ENCODE results near the gene BLVRA.

Gene BLVRA

DNA sequence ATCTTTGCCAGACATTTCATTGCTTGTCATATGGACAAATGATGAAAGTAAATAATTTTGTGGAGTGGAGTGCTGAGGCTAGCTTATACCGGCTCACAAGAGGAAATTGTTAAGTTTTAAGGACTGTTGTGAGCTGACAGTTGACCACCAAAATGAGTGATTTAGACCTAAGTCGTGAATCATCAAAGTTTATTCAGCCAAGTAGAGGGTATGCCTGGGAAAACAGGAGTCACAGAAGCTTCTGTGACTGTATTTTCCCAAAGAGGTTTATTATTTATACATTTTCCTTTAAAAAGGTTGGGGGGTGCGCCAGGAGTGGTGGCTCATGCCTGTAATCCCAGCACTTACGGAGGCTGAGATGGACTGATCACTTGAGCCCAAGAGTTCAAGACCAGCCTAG, 89.0 kb downstream of the BLVRA start:
- in situ Hi-C loops (cut with HindIII; ENCODE audit: low sequenced_read_pairs) = no loop called here
- TF ChIP-seq, protein P1, sequence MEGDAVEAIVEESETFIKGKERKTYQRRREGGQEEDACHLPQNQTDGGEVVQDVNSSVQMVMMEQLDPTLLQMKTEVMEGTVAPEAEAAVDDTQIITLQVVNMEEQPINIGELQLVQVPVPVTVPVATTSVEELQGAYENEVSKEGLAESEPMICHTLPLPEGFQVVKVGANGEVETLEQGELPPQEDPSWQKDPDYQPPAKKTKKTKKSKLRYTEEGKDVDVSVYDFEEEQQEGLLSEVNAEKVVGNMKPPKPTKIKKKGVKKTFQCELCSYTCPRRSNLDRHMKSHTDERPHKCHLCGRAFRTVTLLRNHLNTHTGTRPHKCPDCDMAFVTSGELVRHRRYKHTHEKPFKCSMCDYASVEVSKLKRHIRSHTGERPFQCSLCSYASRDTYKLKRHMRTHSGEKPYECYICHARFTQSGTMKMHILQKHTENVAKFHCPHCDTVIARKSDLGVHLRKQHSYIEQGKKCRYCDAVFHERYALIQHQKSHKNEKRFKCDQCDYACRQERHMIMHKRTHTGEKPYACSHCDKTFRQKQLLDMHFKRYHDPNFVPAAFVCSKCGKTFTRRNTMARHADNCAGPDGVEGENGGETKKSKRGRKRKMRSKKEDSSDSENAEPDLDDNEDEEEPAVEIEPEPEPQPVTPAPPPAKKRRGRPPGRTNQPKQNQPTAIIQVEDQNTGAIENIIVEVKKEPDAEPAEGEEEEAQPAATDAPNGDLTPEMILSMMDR (IDR thresholded peaks at IDR 0.05; ENCODE audit: low read depth, low read length, missing control alignments) = no peak
- no peak for DNase-seq (ENCODE audit: low read depth)
- H3K4me3 ChIP-seq (ENCODE audit: low read depth, low read length) = no peak overlapping the region

DNA sequence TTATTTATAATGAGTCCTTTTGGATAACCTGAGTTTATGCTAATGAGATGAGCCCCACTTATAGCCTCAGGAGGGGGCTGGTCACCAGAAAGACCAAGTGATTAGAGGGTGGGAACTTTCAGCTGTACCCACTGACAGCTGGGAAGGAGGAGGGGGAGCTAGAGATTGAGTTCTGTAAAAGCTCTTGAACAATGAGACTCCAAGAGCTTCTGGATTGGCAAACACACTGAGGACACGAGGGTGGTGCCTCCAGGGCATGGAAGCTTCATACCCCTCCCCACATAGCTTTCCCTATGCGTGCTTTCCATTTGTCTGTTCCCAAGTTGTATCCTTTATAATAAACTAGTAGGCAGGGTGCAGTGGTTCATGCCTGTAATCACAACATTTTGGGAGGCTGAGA, 90.6 kb downstream of the BLVRA start:
- TF ChIP-seq, protein P1 (IDR thresholded peaks at IDR 0.05; ENCODE audit: low read depth, low read length, missing control alignments) = no peak
- DNase-seq (ENCODE audit: low read depth) = no peak
- H3K4me3 ChIP-seq (ENCODE audit: low read depth, low read length) = no peak overlapping the region
- in situ Hi-C loops (cut with HindIII; ENCODE audit: low sequenced_read_pairs) = no loop called here

DNA sequence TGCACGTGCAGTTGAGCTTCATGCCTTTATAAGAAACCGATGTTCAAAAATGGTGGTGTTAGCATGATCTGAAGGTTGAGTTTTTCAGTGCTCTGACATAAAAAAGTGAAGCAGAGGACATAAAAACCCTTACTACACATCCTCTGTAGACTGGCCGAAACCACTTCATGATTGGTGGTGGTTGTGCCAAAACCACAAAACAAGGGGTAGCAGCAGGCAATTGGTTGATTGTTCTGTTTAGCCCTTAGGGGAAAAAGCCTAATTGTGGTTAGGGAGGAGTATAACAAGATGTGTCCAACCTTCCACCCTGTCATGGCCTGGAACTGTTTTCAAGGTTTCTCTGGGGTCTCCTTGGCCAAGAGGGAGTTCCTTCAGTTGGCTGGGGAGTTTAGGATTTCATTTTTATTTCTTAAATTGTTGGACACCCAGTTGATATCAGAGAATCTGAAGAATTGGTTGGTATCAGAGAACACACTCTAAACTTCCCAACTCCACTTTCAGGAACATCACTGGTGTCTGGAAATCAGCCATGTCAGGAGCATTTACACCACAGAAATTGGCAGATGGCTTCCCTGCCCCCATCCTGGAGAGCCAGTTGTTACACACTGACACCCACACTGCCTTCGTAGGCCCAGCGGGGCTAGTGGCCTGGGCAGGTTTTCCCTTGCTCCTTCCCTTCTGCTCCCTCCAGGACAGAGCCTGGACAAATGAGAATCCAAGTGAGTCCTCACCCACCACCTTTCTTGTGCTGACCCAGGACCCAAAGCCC, 92.1 kb downstream of the BLVRA start:
- in situ Hi-C loops (cut with HindIII; ENCODE audit: low sequenced_read_pairs) = no loop called here
- no peak for DNase-seq (ENCODE audit: low read depth)
- TF ChIP-seq, protein P1 (IDR thresholded peaks at IDR 0.05; ENCODE audit: low read depth, low read length, missing control alignments) = no peak
- H3K4me3 ChIP-seq (ENCODE audit: low read depth, low read length) = no peak overlapping the region

DNA sequence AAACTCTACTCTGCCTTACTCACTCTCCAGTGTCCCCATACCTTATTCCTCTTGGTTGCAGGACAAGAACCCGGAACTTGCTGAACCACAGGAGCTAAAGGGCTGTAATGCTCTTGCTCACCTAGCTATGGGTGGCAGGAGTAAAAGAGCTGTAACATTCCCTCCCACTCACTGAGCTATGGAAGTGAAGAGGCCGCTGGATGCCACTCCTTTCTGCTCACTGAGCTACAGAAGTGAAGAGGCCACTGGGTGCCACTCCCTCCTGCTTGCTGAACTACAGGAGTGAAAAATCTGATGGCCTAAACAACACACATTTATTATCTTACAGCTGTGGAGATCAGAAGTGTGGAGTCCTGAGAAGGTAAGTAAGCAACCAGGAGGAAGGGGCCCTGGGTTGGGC, 93.3 kb downstream of the BLVRA start:
- TF ChIP-seq, protein P1 (IDR thresholded peaks at IDR 0.05; ENCODE audit: low read depth, low read length, missing control alignments) = no peak
- no peak for DNase-seq (ENCODE audit: low read depth)
- in situ Hi-C loops (cut with HindIII; ENCODE audit: low sequenced_read_pairs) = no loop called here
- H3K4me3 ChIP-seq (ENCODE audit: low read depth, low read length) = no peak overlapping the region

DNA sequence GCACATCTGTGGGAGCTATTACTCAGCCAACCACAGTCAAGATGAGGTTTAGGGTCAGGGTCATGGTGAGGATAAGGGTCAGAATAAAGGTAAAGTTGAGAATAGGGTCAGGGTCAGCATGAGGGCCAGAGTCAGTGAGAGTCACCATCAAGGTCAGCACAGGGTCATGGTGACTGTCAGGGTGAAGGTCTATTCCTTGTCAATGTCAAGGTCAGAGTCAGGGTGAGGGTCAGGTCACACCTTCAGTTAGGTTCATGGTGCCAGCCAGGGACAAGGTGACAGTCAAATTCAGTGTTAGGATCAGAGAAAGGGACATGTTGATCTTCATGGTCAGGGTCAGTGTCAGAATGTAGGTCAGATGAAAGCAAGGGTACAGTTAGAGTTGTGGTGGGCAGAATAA, 96.7 kb downstream of the BLVRA start:
- in situ Hi-C loops (cut with HindIII; ENCODE audit: low sequenced_read_pairs) = no loop called here
- no peak for DNase-seq (ENCODE audit: low read depth)
- H3K4me3 ChIP-seq (ENCODE audit: low read depth, low read length) = no peak overlapping the region
- TF ChIP-seq, protein P1 (IDR thresholded peaks at IDR 0.05; ENCODE audit: low read depth, low read length, missing control alignments) = no peak

DNA sequence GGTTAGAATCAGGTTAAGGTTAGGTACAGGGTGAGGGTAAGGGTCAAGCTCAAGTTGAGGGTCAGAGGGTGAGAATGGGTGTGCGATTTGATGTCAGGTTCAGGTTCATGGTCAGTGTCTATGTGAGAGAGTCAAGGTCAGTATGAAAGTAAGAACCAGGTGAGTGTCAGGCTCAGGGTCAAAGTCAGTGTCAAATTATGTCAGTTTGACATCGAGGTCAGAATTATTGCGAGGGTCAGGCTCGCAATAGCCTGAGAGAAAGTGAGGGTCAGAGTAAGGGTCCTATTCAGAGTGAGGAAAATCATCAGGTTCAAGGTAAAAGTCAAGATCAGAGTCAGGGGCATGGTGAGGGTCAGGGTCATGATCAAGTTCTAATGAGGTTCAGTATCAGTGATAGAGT, 97.8 kb downstream of the BLVRA start:
- TF ChIP-seq, protein P1 (IDR thresholded peaks at IDR 0.05; ENCODE audit: low read depth, low read length, missing control alignments) = no peak
- in situ Hi-C loops (cut with HindIII; ENCODE audit: low sequenced_read_pairs) = no loop called here
- no peak overlapping the region for H3K4me3 ChIP-seq (ENCODE audit: low read depth, low read length)
- no peak for DNase-seq (ENCODE audit: low read depth)

Data from astrocyte of the cerebellum (primary cell).